Activated naive CD4-positive, alpha-beta T cell treated with anti-CD3 and anti-CD28 coated beads, Interleukin-2, amount 50 U/mL, for 72 hours (primary cell): ENCODE measurements around the gene GBA3. TPM values are rescaled to one million over a fixed set of nuclear protein-coding genes. Genes with fewer than 3 reads are reported as not detected.

Source experiments
- ATAC-seq, 2 donors: fragments of 150-1000 bp; cut with Tn5 transposase; 2 replicates each; pipeline ENCODE4 v1.10.0; 2021; ENCODE audit warnings: mild to moderate bottlenecking in 2 of 2, moderate library complexity in 2 of 2
- DNase-seq, 2 donors: peaks; one replicate each; pipeline ENCODE4 v3.0.0; 2021 to 2022; ENCODE audit warnings: low spot score in 2 of 2
- H3K27ac Mint-ChIP-seq, 2 donors: one replicate each; pipeline ENCODE4 v1.8.0; 2022; ENCODE audit warnings: mild to moderate bottlenecking in 2 of 2, mixed read lengths in 2 of 2
- H3K36me3 Mint-ChIP-seq, 2 donors: one replicate each; pipeline ENCODE4 v1.8.0; 2022; ENCODE audit warnings: mixed read lengths in 2 of 2
- H3K9me3 Mint-ChIP-seq, 2 donors: one replicate each; pipeline ENCODE4 v1.8.0; 2022; ENCODE audit warnings: mixed read lengths in 2 of 2
- total RNA-seq, 2 donors: library from RNA; stranded (reverse); gene quantifications; one replicate each; pipeline ENCODE4 v1.2.3, GENCODE V29; 2022

Gene GBA3
- total RNA-seq: not detected

DNA sequence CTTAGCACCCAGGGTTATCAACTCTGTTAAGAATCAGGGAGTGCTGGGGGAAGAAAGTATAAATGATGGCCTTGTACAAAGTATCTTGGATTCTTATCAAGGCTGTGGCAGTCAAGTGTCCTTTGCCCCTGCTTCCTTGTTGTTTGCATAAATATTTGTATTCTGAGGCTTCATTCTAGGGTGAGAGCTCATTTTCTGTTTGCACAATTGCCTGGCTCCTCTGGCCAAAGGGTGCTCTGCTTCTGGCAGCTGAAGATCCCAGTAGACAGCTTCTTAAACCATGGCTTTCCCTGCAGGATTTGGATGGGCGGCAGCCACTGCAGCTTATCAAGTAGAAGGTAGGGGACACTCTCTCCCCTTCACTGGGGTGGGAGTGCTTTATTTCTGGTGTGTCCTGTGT, at the start of gene GBA3:
TSS of gene GBA3 (plus strand) at position 202 of the 400 bp plus-strand sequence.
- DNase-seq (no peak), ATAC-seq (no peak)
- Mint-ChIP-seq H3K9me3 (no peaks in the 10 kb centered on the region), H3K36me3 (no peaks in the 10 kb centered on the region), H3K27ac (no peak within 1 kb of the TSS)

DNA sequence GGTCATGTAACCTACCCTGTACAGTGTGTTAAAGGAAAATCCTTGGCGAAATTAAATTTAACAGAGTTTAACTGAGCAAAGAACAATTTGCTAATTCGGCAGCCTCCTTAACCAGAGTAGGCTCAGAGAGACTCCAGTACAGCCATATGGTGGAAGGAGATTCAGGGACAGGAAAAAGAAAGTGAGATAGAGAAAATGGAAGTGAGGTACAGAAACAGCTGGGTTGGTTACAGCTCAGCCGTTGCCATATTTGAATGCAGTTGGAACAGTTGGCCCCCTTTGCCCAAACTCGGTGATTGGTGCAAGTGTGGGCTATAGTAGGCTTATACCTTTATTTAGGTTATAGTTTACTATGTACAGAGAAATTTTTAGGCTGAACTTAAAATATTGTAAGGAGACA, 48.8 kb upstream of the GBA3 start:
- H3K36me3 Mint-ChIP-seq: peaks cover 6 to 18% of the 10 kb centered on the region in 2 donors
- ATAC-seq (no peak), DNase-seq (no peak)
- H3K27ac Mint-ChIP-seq: no peak overlapping the region
- H3K9me3 Mint-ChIP-seq: peaks cover 11 to 19% of the 10 kb centered on the region in 2 donors

DNA sequence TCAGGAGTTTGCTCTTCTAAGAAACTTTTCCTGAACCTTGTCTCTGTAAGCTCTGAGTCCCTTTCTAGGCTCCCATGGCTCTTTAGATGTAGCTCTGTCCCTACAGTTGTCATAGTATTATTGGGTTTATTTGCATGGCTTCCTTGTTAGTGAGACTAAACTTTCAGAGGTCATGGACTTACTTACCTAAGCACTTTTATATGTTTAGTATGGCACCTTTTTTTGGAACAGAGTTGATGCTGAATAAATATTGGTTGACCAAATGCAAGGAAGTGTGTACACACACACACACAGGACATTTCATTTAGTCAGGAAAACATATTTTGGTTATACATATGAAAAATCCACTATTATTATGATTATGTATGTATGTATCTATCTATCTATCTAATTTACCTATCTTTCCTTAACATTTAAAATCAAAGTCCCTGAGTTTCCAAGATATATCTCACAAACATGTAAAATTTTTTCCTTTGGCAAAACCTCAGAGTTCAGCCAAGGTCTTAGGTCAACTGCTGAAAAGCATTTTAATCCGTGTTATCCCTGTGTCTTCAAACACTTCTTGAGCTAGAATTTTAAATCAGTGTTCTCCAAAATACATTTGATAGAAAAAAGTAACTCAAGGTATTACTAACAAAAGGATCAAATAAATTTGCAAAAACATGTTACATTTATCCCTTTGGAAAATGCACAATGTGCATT, 47.1 kb upstream of the GBA3 start:
- Mint-ChIP-seq H3K9me3 (peaks cover 6 to 16% of the 10 kb centered on the region in 2 donors), H3K36me3 (peaks cover 3 to 11% of the 10 kb centered on the region in 2 donors), H3K27ac (no peak overlapping the region)
- ATAC-seq (no peak), DNase-seq (no peak)

DNA sequence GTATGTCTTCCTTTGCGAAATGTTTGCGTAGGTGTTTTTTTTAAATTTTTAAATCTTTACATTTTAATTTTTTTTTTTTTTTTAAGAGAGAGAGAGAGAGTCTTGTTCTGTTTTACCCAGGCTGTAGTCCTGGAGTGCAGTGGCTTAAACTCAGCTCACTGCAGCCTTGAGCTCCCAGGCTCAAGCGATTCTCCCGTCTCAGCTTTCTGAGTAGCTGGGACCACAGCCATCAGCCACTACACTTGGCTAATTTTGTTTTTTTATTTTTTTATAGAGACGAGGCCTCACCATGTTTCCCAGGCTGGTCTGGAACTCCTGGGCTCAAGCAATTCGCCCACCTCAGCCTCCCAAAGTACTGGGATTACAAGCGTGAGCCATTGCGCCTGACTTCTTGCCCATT, 43.7 kb upstream of the GBA3 start:
- ATAC-seq (no peak), DNase-seq (no peak)
- Mint-ChIP-seq H3K9me3 (peaks cover 0 to 4% of the 10 kb centered on the region in 2 donors), H3K36me3 (no peaks in the 10 kb centered on the region), H3K27ac (no peak overlapping the region)

DNA sequence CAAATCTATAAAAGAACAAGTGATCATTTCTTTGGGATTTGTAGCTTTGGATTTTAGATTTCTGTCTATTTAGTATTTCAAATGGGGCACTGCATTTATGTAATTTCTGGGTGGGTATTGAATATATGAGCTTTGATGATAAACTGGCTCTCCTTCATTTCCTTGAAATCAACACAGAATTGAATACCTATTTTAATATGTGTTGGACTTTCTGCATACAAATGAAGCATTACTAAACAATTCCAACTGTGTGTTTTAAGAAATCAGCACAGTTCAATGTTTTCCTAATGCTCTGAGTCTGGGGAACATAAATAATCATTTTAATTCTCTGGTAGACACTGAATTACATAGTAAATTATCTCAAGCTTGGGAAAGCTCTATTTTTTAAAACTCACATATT, 42.0 kb upstream of the GBA3 start:
- H3K9me3 Mint-ChIP-seq: peaks cover 0 to 4% of the 10 kb centered on the region in 2 donors
- DNase-seq: no peak
- ATAC-seq: no peak
- H3K36me3 Mint-ChIP-seq: no peaks in the 10 kb centered on the region
- no peak overlapping the region for H3K27ac Mint-ChIP-seq

GRCh38 chr4:22653752-22654151, 39.0 kb upstream of the GBA3 start:
- peaks cover 4 to 9% of the 10 kb centered on the region in 2 donors for H3K9me3 Mint-ChIP-seq
- no peak overlapping the region for H3K27ac Mint-ChIP-seq
- DNase-seq: no peak
- H3K36me3 Mint-ChIP-seq: no peaks in the 10 kb centered on the region
- ATAC-seq: peak in 1 of 2 donors; percentile 92

DNA sequence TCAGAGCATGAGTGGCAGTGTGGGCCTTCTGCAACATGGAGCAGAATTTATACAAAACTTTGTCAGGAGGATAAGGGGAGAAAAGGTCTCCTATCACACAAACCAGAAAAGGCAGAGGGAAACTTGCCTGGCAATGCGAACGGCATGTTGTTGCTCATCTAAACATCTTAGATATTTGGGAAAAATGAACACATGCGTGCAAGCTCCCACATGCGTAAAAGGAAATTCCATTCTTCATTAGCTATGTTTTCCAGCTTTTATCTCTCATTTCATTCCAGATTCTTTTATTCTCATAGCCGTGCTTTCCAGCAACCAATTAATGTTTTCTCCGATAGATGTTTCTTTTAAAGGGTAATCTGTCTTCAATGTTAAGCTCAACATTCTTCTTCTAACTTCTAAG, 31.3 kb upstream of the GBA3 start:
- ATAC-seq: no peak
- Mint-ChIP-seq H3K36me3 (peaks cover 0 to 4% of the 10 kb centered on the region in 2 donors), H3K27ac (no peak overlapping the region), H3K9me3 (peaks cover 0 to 9% of the 10 kb centered on the region in 2 donors)
- no peak for DNase-seq

GRCh38 chr4:22667332-22667940, 25.3 kb upstream of the GBA3 start:
- H3K36me3 Mint-ChIP-seq: peaks cover 0 to 5% of the 10 kb centered on the region in 2 donors
- no peak for ATAC-seq
- no peak for DNase-seq
- H3K27ac Mint-ChIP-seq: no peak overlapping the region
- peaks cover 0 to 3% of the 10 kb centered on the region in 2 donors for H3K9me3 Mint-ChIP-seq

GRCh38 chr4:22668301-22668700, 24.4 kb upstream of the GBA3 start:
- no peak for DNase-seq
- no peak for ATAC-seq
- peaks cover 0 to 3% of the 10 kb centered on the region in 2 donors for H3K9me3 Mint-ChIP-seq
- H3K27ac Mint-ChIP-seq: peak overlapping the region in 1 of 2 donors; percentile 82
- H3K36me3 Mint-ChIP-seq: peaks cover 0 to 5% of the 10 kb centered on the region in 2 donors

DNA sequence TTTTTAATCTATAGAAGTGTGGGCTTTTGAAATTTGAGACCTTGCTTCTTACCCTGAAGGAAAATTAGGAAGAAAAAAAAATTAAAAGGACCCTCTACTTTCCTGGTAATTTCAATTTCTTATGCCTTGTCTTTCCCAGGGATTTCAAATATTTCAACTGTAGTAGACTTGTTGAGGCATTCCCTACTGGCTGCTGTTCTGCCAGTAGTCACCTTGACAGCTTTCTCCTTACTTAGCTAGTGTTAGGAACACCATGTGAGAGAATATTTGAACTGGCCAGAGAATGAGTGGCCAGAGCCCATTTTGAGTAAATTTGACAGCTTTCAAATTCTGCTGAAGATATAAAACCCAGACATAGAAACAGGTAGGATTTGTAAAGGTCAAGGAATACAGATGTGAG, 24.0 kb upstream of the GBA3 start:
- DNase-seq (no peak), ATAC-seq (no peak)
- peaks cover 0 to 3% of the 10 kb centered on the region in 2 donors for H3K9me3 Mint-ChIP-seq
- H3K36me3 Mint-ChIP-seq: peaks cover 0 to 5% of the 10 kb centered on the region in 2 donors
- peak overlapping the region; percentile 37 to 82 for H3K27ac Mint-ChIP-seq

DNA sequence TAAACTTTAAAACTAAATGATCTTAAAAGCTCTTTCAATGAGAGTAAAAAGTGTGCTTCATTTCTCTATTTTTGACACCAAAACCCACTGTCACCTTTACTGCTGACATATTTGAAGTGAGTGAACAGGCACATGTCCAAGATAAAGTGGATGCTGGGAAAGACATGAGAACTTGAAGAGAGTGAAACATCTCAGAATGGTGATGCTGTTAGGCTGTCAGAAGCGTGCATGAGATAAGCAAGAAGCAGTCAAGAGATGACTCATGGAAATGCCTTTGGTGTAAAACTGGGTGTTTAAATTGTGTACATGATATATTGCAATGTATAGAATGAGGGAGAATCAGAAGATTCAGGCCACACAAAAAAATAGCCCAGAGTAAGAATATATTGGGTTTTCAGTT, 21.8 kb upstream of the GBA3 start:
- ATAC-seq (peak; percentile 85 to 93), DNase-seq (no peak)
- Mint-ChIP-seq H3K9me3 (peaks cover 0 to 3% of the 10 kb centered on the region in 2 donors), H3K36me3 (peaks cover 0 to 5% of the 10 kb centered on the region in 2 donors), H3K27ac (no peak overlapping the region)

GRCh38 chr4:22672519-22672918, 20.2 kb upstream of the GBA3 start:
- no peak for DNase-seq
- peak; percentile 44 to 62 for ATAC-seq
- H3K36me3 Mint-ChIP-seq: peaks cover 0 to 5% of the 10 kb centered on the region in 2 donors
- H3K27ac Mint-ChIP-seq: peak overlapping the region in 1 of 2 donors; percentile 39
- peaks cover 0 to 3% of the 10 kb centered on the region in 2 donors for H3K9me3 Mint-ChIP-seq

DNA sequence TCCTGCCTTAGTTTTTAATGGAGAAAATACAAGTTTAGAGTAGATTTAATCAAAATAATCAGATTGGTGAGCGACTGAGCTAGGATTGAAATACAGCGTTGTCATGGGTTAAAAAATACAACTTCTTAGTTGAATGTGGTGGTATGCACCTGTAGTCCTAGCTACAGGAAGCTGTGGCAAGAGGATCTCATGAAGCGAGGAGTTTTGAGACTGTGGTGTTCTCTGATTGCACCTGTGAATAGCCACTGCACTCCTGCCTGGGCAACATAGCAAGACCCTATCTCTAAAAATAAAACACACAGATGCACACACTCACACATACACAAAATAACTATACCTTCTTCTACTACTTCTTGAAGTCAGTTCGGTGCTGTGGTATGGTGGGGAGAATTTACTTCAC, 19.8 kb upstream of the GBA3 start:
- no peak for ATAC-seq
- peaks cover 0 to 3% of the 10 kb centered on the region in 2 donors for H3K9me3 Mint-ChIP-seq
- no peak for DNase-seq
- peaks cover 0 to 5% of the 10 kb centered on the region in 2 donors for H3K36me3 Mint-ChIP-seq
- peak overlapping the region in 1 of 2 donors; percentile 39 for H3K27ac Mint-ChIP-seq

- no peak for DNase-seq
- Mint-ChIP-seq H3K9me3 (no peaks in the 10 kb centered on the region), H3K36me3 (no peaks in the 10 kb centered on the region), H3K27ac (peak overlapping the region in 1 of 2 donors; percentile 66)
- ATAC-seq: peak in 1 of 2 donors; percentile 23
Measured at GRCh38 chr4:22674700-22675099, 18.0 kb upstream of the GBA3 start.

GRCh38 chr4:22676063-22676462, 16.7 kb upstream of the GBA3 start:
- Mint-ChIP-seq H3K27ac (peak overlapping the region in 1 of 2 donors; percentile 66), H3K9me3 (no peaks in the 10 kb centered on the region), H3K36me3 (no peaks in the 10 kb centered on the region)
- ATAC-seq: peak in 1 of 2 donors; percentile 37
- no peak for DNase-seq

DNA sequence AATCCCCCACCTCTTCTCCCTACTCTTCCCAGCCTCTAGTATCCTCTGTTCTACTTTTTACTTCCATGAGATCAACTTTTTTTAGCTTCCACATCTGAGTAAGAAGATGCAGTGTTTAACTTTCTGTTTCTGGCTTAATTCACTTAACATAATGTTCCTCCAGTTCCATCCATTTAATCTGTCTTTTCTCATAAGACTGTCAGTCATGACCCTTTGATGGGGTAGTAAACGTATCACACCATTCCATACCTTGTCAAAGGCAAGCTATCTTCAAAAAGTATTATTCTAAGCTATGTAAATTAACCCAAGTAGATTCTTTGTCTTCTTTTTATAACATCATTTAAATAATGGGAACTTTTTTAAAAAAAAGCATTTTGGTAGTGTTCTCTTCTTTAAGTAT, 15.0 kb upstream of the GBA3 start:
- H3K9me3 Mint-ChIP-seq: no peaks in the 10 kb centered on the region
- H3K27ac Mint-ChIP-seq: no peak overlapping the region
- DNase-seq (no peak), ATAC-seq (no peak)
- no peaks in the 10 kb centered on the region for H3K36me3 Mint-ChIP-seq

DNA sequence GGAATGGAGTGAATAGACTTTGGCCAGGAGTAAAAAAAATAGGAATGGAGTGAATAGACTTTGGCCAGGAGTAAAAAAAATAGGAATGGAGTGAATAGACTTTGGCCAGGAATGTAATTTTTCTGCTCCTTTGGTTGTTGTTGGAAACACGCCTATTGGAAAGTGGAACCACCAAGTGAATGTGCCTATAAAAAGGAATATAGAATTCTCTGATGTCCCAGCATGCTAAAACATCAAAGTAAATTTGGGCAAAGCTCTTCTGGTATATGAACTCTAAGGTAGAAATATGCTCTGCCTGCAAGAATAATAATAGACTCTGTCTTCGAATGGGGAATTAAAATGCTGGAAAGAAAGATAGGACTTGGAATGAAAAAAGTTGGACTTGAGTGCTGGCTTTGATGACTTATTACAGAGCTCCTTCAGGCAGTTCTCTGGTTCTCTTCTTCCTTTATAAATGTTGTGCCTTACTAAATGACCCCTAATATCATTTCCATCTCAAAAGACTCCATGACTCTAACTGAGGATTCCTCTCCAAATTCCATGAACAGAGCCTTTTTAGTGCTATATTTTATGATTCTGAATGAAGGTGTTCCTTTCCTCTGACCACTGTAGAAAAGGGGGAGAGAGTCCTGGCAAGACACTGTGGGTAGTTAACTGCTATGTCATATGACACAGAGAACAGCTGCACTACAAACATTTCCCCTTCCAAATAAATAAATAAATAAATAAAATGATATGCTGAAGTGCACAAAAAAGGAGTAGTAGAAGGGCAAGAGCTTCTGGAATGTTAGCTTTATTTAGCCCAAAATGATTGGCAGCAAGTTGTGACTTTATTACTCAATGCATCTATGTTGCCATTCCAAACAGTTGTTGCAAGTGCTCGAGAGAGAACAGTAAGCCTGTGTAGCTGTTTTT, 13.5 kb upstream of the GBA3 start:
- no peak for DNase-seq
- no peak overlapping the region for H3K27ac Mint-ChIP-seq
- H3K9me3 Mint-ChIP-seq: no peaks in the 10 kb centered on the region
- H3K36me3 Mint-ChIP-seq: no peaks in the 10 kb centered on the region
- no peak for ATAC-seq
